Mucosa of rectum (tissue), 2 donors: ENCODE results near the gene MARK1.

Source experiments
- H3K27ac ChIP-seq, 2 donors: one replicate each; pipeline ENCODE4 v1.7.0; 2013; ENCODE audit warnings: inconsistent platforms in 2 of 2, low read depth in 2 of 2, low read length in 2 of 2
- H3K27me3 ChIP-seq, 2 donors: one replicate each; pipeline ENCODE4 v1.7.0; 2013; ENCODE audit warnings: low read length in 2 of 2; ENCODE audit not compliant: control insufficient read depth in 2 of 2, insufficient read depth in 2 of 2
- H3K36me3 ChIP-seq, 2 donors: one replicate each; pipeline ENCODE4 v1.7.0; 2013; ENCODE audit warnings: low read length in 2 of 2; ENCODE audit not compliant: control insufficient read depth in 2 of 2, insufficient read depth in 2 of 2
- H3K4me1 ChIP-seq, 2 donors: one replicate each; pipeline ENCODE4 v1.7.0; 2013; ENCODE audit warnings: low read length in 2 of 2, mild to moderate bottlenecking in 1 of 2; ENCODE audit not compliant: control insufficient read depth in 2 of 2, insufficient read depth in 2 of 2
- H3K4me3 ChIP-seq, 2 donors: one replicate each; pipeline ENCODE4 v1.7.0; 2013; ENCODE audit warnings: low read length in 2 of 2
- H3K9ac ChIP-seq, 2 donors: one replicate each; pipeline ENCODE4 v1.7.0; 2013; ENCODE audit warnings: low read length in 2 of 2, low read depth in 1 of 2, mild to moderate bottlenecking in 1 of 2
- H3K9me3 ChIP-seq, 2 donors: one replicate each; pipeline ENCODE4 v1.7.0; 2013; ENCODE audit warnings: low read length in 2 of 2; ENCODE audit not compliant: control insufficient read depth in 2 of 2
- donor health status: healthy.
- donor health status: Normal muscosa, but diverticular disease.

The MARK1 gene

GRCh38 chr1:220705782-220706181 is 177.8 kb downstream of the MARK1 start:
- H3K4me3 ChIP-seq, result no peak overlapping the region
- no peaks in the 10 kb centered on the region for H3K36me3 ChIP-seq
- no peak overlapping the region for H3K9ac ChIP-seq
- no peaks in the 10 kb centered on the region for H3K27me3 ChIP-seq
- no peak overlapping the region for H3K27ac ChIP-seq
- H3K9me3 ChIP-seq, result no peaks in the 10 kb centered on the region
- no peaks in the 10 kb centered on the region for H3K4me1 ChIP-seq

- no peak overlapping the region for H3K27ac ChIP-seq
- H3K27me3 ChIP-seq, result no peaks in the 10 kb centered on the region
- H3K9ac ChIP-seq, result no peak overlapping the region
- H3K4me3 ChIP-seq, result no peak overlapping the region
- H3K4me1 ChIP-seq, result no peaks in the 10 kb centered on the region
- H3K9me3 ChIP-seq, result no peaks in the 10 kb centered on the region
- no peaks in the 10 kb centered on the region for H3K36me3 ChIP-seq
Observed at GRCh38 chr1:220706480-220706879, 178.5 kb downstream of the MARK1 start.

- H3K4me3 ChIP-seq, result no peak overlapping the region
- no peaks in the 10 kb centered on the region for H3K36me3 ChIP-seq
- no peaks in the 10 kb centered on the region for H3K9me3 ChIP-seq
- H3K27me3 ChIP-seq, result no peaks in the 10 kb centered on the region
- H3K9ac ChIP-seq, result no peak overlapping the region
- H3K27ac ChIP-seq, result no peak overlapping the region
- H3K4me1 ChIP-seq, result no peaks in the 10 kb centered on the region
Observed at GRCh38 chr1:220707160-220707559, 179.2 kb downstream of the MARK1 start.

GRCh38 chr1:220708244-220708643 is 180.3 kb downstream of the MARK1 start:
- Histone ChIP-seq H3K27me3 (no peaks in the 10 kb centered on the region), H3K4me3 (no peak overlapping the region), H3K27ac (no peak overlapping the region), H3K9ac (no peak overlapping the region), H3K4me1 (no peaks in the 10 kb centered on the region), H3K9me3 (no peaks in the 10 kb centered on the region), H3K36me3 (no peaks in the 10 kb centered on the region)

GRCh38 chr1:220708936-220709801 is 181.2 kb downstream of the MARK1 start:
- Histone ChIP-seq H3K27me3 (no peaks in the 10 kb centered on the region), H3K36me3 (no peaks in the 10 kb centered on the region), H3K4me3 (no peak overlapping the region), H3K9ac (no peak overlapping the region), H3K27ac (no peak overlapping the region), H3K9me3 (no peaks in the 10 kb centered on the region), H3K4me1 (no peaks in the 10 kb centered on the region)

- H3K27ac ChIP-seq, result no peak overlapping the region
Observed at GRCh38 chr1:220710333-220710732, 182.4 kb downstream of the MARK1 start.

GRCh38 chr1:220711056-220711809 is 183.3 kb downstream of the MARK1 start:
- Histone ChIP-seq H3K4me1 (no peaks in the 10 kb centered on the region), H3K9ac (no peak overlapping the region), H3K4me3 (no peak overlapping the region), H3K9me3 (no peaks in the 10 kb centered on the region), H3K27ac (no peak overlapping the region), H3K36me3 (no peaks in the 10 kb centered on the region), H3K27me3 (no peaks in the 10 kb centered on the region)

More at GRCh38 chr1:220710333-220710732, 182.4 kb downstream of the MARK1 start:
- no peak overlapping the region for H3K4me3 ChIP-seq
- H3K9me3 ChIP-seq, result no peaks in the 10 kb centered on the region
- H3K36me3 ChIP-seq, result no peaks in the 10 kb centered on the region
- no peaks in the 10 kb centered on the region for H3K27me3 ChIP-seq
- no peak overlapping the region for H3K9ac ChIP-seq
- no peaks in the 10 kb centered on the region for H3K4me1 ChIP-seq
